GM12878 (cell line): ENCODE measurements around the gene VTI1A. TPM values are rescaled to one million over a fixed set of nuclear protein-coding genes. Genes with fewer than 3 reads are reported as not detected.

Experiments used
- CHD2 ChIP-seq: IDR thresholded peaks from 2 replicates; pipeline ENCODE4 v1.6.1; 2011; ENCODE audit warnings: low read depth, low read length, improper control_type of control experiment, borderline replicate concordance
- CUX1 ChIP-seq: IDR thresholded peaks from 2 replicates; pipeline ENCODE4 v1.6.1; 2012; ENCODE audit warnings: improper control_type of control experiment, low read depth, low read length; ENCODE audit not compliant: insufficient replicate concordance
- KDM1A ChIP-seq: fragments of 200-600 bp; sonication (generic); IDR thresholded peaks from 2 replicates; pipeline ENCODE4 v1.6.1; 2016; ENCODE audit warnings: borderline replicate concordance
- STAT3 ChIP-seq: IDR thresholded peaks from 2 replicates; pipeline ENCODE4 v1.6.1; 2011; ENCODE audit warnings: low read depth, low read length, improper control_type of control experiment
- TAF1 ChIP-seq: IDR thresholded peaks from 2 replicates; pipeline ENCODE4 v1.6.1; 2011; ENCODE audit warnings: mild to moderate bottlenecking, low read depth, low read length, borderline replicate concordance
- USF2 ChIP-seq: IDR thresholded peaks from 2 replicates; pipeline ENCODE4 v1.6.1; 2011; ENCODE audit warnings: low read depth, low read length, improper control_type of control experiment, borderline replicate concordance
- ZBED1 ChIP-seq: IDR thresholded peaks from 2 replicates; pipeline ENCODE4 v1.6.1; 2016; ENCODE audit warnings: borderline replicate concordance
- polyA plus RNA-seq, 11 experiments: library from polyadenylated mRNA; depleted of rRNA in 4 of 11; unstranded in 6 of 11; stranded (reverse) in 5 of 11; fragments of >200 nt; fragmentation: Nextera tagmentation in 4 of 11; fragmentation: Illumina TruSeq in 1 of 11; extraction: Ambion mirVana in 4 of 11; extraction: Trizol in 1 of 11; gene quantifications; 1 replicate in 1 of 11; 2 replicates in 10 of 11; pipeline versions ENCODE4 v1.2.1 to v1.2.3, GENCODE V29; 2011 to 2016; ENCODE audit warnings: inconsistent platforms in 2 of 11, missing spikeins in 2 of 11, low read depth in 1 of 11
- total RNA-seq, 4 experiments: library from RNA; depleted of rRNA in 3 of 4; stranded (reverse); fragments of >200 nt in 3 of 4; fragmentation: Illumina TruSeq in 1 of 4; extraction: Trizol in 1 of 4; gene quantifications; 2 replicates each; pipeline versions ENCODE4 v1.2.1 to v1.2.3, GENCODE V29; 2013 to 2021

VTI1A gene
- total and polyA plus RNA-seq, 10 of the 15 experiments (the other 5 are each of a cell fraction or from before 2014, with no cell fraction given): 12.4 to 43.2 (median 27.5) TPM

DNA sequence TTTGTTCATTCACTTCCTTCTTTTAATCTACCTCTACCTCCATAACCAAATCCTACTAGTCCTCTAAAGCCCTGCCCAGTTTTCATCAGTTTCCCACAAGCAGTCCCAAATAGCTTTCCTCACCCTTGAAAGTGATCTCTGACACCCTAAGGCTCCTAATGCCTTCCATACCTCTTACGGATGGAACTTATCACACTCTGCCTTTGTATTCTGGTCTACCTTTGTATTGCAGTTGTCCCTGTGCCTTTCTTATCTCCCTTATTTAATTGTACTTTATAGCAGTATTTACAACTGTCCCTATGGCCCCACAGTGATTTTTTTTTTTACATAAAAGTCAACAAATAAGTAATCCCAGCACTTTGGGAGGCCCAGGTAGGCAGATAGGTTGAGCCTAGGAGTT lies 39.3 kb upstream of the VTI1A start (continued):
- no peak for TF ChIP-seq ZBED1
- no peak for TF ChIP-seq TAF1
- TF ChIP-seq USF2: no peak
- no peak for TF ChIP-seq CHD2
- no peak for TF ChIP-seq CUX1
- TF ChIP-seq STAT3: no peak
- TF ChIP-seq KDM1A: no peak
- TF ChIP-seq, all 136 proteins: peak for 0
